Left ventricle myocardium inferior (tissue), 1 donor: ENCODE measurements around the gene GFRA1. TPM values are rescaled to one million over a fixed set of nuclear protein-coding genes. Genes with fewer than 3 reads are reported as not detected.

ENCODE experiments used
- DNase-seq: peaks from one replicate; pipeline ENCODE4 v3.0.0-alpha.2; 2020
- H3K27ac ChIP-seq: fragments of 200-600 bp; replicated peaks from 2 replicates; pipeline ENCODE4 v1.8.0; 2021
- H3K27me3 ChIP-seq: fragments of 200-600 bp; 2 replicates; pipeline ENCODE4 v1.8.0; 2021; ENCODE audit warnings: low read depth
- H3K36me3 ChIP-seq: fragments of 200-600 bp; 2 replicates; pipeline ENCODE4 v1.8.0; 2021
- H3K4me1 ChIP-seq: fragments of 200-600 bp; 2 replicates; pipeline ENCODE4 v1.8.0; 2021
- H3K4me3 ChIP-seq: fragments of 200-600 bp; 2 replicates; pipeline ENCODE4 v1.8.0; 2021; ENCODE audit warnings: mild to moderate bottlenecking, moderate library complexity
- H3K9me3 ChIP-seq: fragments of 200-600 bp; replicated peaks from 2 replicates; pipeline ENCODE4 v1.8.0; 2021
- CTCF ChIP-seq: fragments of 200-600 bp; IDR thresholded peaks from 2 replicates; pipeline ENCODE4 v1.8.0; 2021; ENCODE audit warnings: antibody characterized with exemption, mild to moderate bottlenecking, borderline replicate concordance
- intact Hi-C: fragments of 100-400 bp; cut with micrococcal nuclease; formaldehyde crosslinking; loops from one replicate; pipeline ENCODE4 v1.11.0; 2022
- total RNA-seq: library from RNA; stranded (reverse); fragmentation: NEBNext Ultra II Directional; extraction: Animal tissue kit (Norgen Biotek cat#: 25700); gene quantifications from one replicate; pipeline ENCODE4 v1.2.1, GENCODE V29; 2021
- donor health status: DM: no; HTN: yes; CAD: no; lungs with severe emphysema.

The GFRA1 gene
- total RNA-seq, 1 donor from 2014 or later: 5.1 TPM

- peaks cover 6% of the 10 kb centered on the region for H3K27me3 ChIP-seq
- H3K27ac ChIP-seq: no peak overlapping the region
- H3K36me3 ChIP-seq: no peaks in the 10 kb centered on the region
- intact Hi-C loops: no loop called here
- TF ChIP-seq CTCF: no peak
- no peak for DNase-seq
- H3K9me3 ChIP-seq: no peaks in the 10 kb centered on the region
- H3K4me1 ChIP-seq: no peaks in the 10 kb centered on the region
- H3K4me3 ChIP-seq: no peak overlapping the region
Observed at GRCh38 chr10:116104210-116104932, 168.6 kb downstream of the GFRA1 start.

- H3K4me1 ChIP-seq: no peaks in the 10 kb centered on the region
- no peak overlapping the region for H3K27ac ChIP-seq
- intact Hi-C loops: no loop called here
- no peaks in the 10 kb centered on the region for H3K36me3 ChIP-seq
- TF ChIP-seq CTCF: no peak
- H3K9me3 ChIP-seq: no peaks in the 10 kb centered on the region
- DNase-seq: no peak
- H3K4me3 ChIP-seq: no peak overlapping the region
- H3K27me3 ChIP-seq: peaks cover 6% of the 10 kb centered on the region
Observed at GRCh38 chr10:116103668-116104067, 169.3 kb downstream of the GFRA1 start.

GRCh38 chr10:116101616-116102315 lies 171.2 kb downstream of the GFRA1 start:
- Histone ChIP-seq H3K27ac (no peak overlapping the region), H3K9me3 (no peaks in the 10 kb centered on the region), H3K4me1 (no peaks in the 10 kb centered on the region), H3K4me3 (no peak overlapping the region), H3K36me3 (no peaks in the 10 kb centered on the region), H3K27me3 (peaks cover 10% of the 10 kb centered on the region)
- intact Hi-C loops: no loop called here
- no peak for DNase-seq
- no peak for TF ChIP-seq CTCF

GRCh38 chr10:116100984-116101383 lies 172.0 kb downstream of the GFRA1 start:
- Histone ChIP-seq H3K27ac (no peak overlapping the region), H3K36me3 (no peaks in the 10 kb centered on the region), H3K4me1 (no peaks in the 10 kb centered on the region), H3K9me3 (no peaks in the 10 kb centered on the region), H3K4me3 (no peak overlapping the region), H3K27me3 (peaks cover 15% of the 10 kb centered on the region)
- no peak for TF ChIP-seq CTCF
- DNase-seq: no peak
- intact Hi-C loops: no loop called here

GRCh38 chr10:116099023-116099420 lies 174.0 kb downstream of the GFRA1 start:
- Histone ChIP-seq H3K27me3 (peaks cover 19% of the 10 kb centered on the region), H3K36me3 (no peaks in the 10 kb centered on the region), H3K27ac (no peak overlapping the region), H3K4me1 (no peaks in the 10 kb centered on the region), H3K9me3 (no peaks in the 10 kb centered on the region), H3K4me3 (no peak overlapping the region)
- intact Hi-C loops: no loop called here
- DNase-seq: no peak
- no peak for TF ChIP-seq CTCF
